ENCODE data around the gene CLASP1. TPM values are rescaled to one million over a fixed set of nuclear protein-coding genes. Genes with fewer than 3 reads are reported as not detected.

CLASP1 gene
- total RNA-seq: 49.4 and 50.2 TPM in 2 replicates

GRCh38 chr2:121649149-121649595 is at the start of gene CLASP1:
TSS of gene CLASP1 (minus strand) at chr2:121649462. CDS start at chr2:121605895, 43,567 bp downstream.

Other genes starting within 250 kb of the CLASP1 start
- not detected in 2 replicates for gene RNU4ATAC, start 118.6 kb downstream of the CLASP1 start, total RNA-seq
- 21.9 and 29.8 TPM in 2 replicates for gene NIFK, start 87.4 kb upstream of the CLASP1 start, total RNA-seq
- 41.8 and 47.2 TPM in 2 replicates for gene TSN, start 106.2 kb upstream of the CLASP1 start, total RNA-seq

Data from smooth muscle cell of the pulmonary artery (primary cell).